B cell (primary cell): ENCODE measurements around the gene SELENON. TPM values are rescaled to one million over a fixed set of nuclear protein-coding genes. Genes with fewer than 3 reads are reported as not detected.

Source experiments
- ATAC-seq: fragments of 200-7000 bp; cut with Tn5 transposase; one replicate; pipeline ENCODE4 v1.10.0; 2021; ENCODE audit warnings: low read depth, mild to moderate bottlenecking, moderate number of reproducible peaks, moderate library complexity
- CTCF ChIA-PET: fragments of 350-600 bp; sonication (Branson Sonifier 250); formaldehyde crosslinking; loops from one replicate; lab custom pipeline; 2021; ENCODE audit warnings: antibody characterized with exemption, inconsistent platforms; lab: Charles Lee
- POLR2A ChIA-PET: fragments of 350-600 bp; sonication (Branson Sonifier 250); formaldehyde crosslinking; loops from one replicate; lab custom pipeline; 2021; ENCODE audit warnings: antibody characterized with exemption; lab: Charles Lee
- DNase-seq: peaks from one replicate; pipeline ENCODE4 v3.0.0; 2013
- H2AFZ ChIP-seq: 2 replicates; pipeline ENCODE4 v1.6.1; 2012; ENCODE audit warnings: mild to moderate bottlenecking, low read depth, low read length; ENCODE audit not compliant: insufficient read depth, poor library complexity, severe bottlenecking
- H3K27ac ChIP-seq, 2 donors: 1 replicate in 1 of 2; 2 replicates in 1 of 2; pipeline ENCODE4 v1.5.1; 2012 to 2013; ENCODE audit warnings: low read length in 2 of 2, mild to moderate bottlenecking in 2 of 2, moderate library complexity in 1 of 2
- H3K27me3 ChIP-seq, 4 experiments: fragments of 200-600 bp in 1 of 4; sonication (generic) in 1 of 4; replicated peaks in 1 of 4; 1 replicate in 2 of 4; 2 replicates in 2 of 4; pipeline versions ENCODE4 v1.6.1 to v1.7.0; 2013 to 2016; ENCODE audit warnings: low read length in 3 of 4, mild to moderate bottlenecking in 2 of 4, mixed read lengths in 1 of 4, moderate library complexity in 1 of 4; ENCODE audit not compliant: insufficient read depth in 4 of 4, control insufficient read depth in 3 of 4; ENCODE audit errors: control extremely low read depth in 1 of 4
- H3K36me3 ChIP-seq, 2 experiments: replicated peaks in 1 of 2; 1 replicate in 1 of 2; 2 replicates in 1 of 2; pipeline versions ENCODE4 v1.6.1 to v1.7.1; 2013; ENCODE audit warnings: low read length in 1 of 2; ENCODE audit not compliant: insufficient read depth in 2 of 2, control insufficient read depth in 1 of 2; ENCODE audit errors: control extremely low read depth in 1 of 2, extremely low read depth in 1 of 2
- H3K4me1 ChIP-seq, 2 donors: fragments of 200-600 bp in 1 of 2; sonication (generic) in 1 of 2; 1 replicate in 1 of 2; 2 replicates in 1 of 2; pipeline versions ENCODE4 v1.5.1 to v1.6.1; 2013 to 2017; ENCODE audit warnings: low read length in 2 of 2; ENCODE audit not compliant: control insufficient read depth in 2 of 2, insufficient read depth in 2 of 2
- H3K4me2 ChIP-seq: replicated peaks from 2 replicates; pipeline ENCODE3; 2012; ENCODE audit warnings: mild to moderate bottlenecking, low read depth, low read length; ENCODE audit not compliant: poor library complexity, severe bottlenecking
- H3K4me3 ChIP-seq, 5 experiments: fragments of 200-600 bp in 1 of 5; sonication (generic) in 1 of 5; 1 replicate in 3 of 5; 2 replicates in 2 of 5; pipeline versions ENCODE4 v1.5.1 to v1.7.0; 2011 to 2016; ENCODE audit warnings: low read length in 4 of 5, mild to moderate bottlenecking in 4 of 5, low read depth in 2 of 5, control low read depth in 1 of 5, moderate library complexity in 1 of 5; ENCODE audit not compliant: insufficient read depth in 1 of 5; ENCODE audit errors: control extremely low read depth in 1 of 5, extremely low read depth in 1 of 5
- H3K79me2 ChIP-seq: fragments of 200-600 bp; sonication (generic); one replicate; pipeline ENCODE4 v1.6.0; 2016; ENCODE audit warnings: low read length; ENCODE audit not compliant: control insufficient read depth, insufficient read depth
- H3K9ac ChIP-seq: fragments of 200-600 bp; sonication (generic); 2 replicates; pipeline ENCODE4 v1.6.1; 2017; ENCODE audit warnings: mild to moderate bottlenecking, low read length, moderate library complexity
- H3K9me3 ChIP-seq, 3 donors: one replicate each; pipeline versions ENCODE4 v1.6.1 to v1.7.1; 2013; ENCODE audit warnings: low read length in 2 of 3; ENCODE audit not compliant: control insufficient read depth in 2 of 3, insufficient read depth in 1 of 3; ENCODE audit errors: control extremely low read depth in 1 of 3
- H4K20me1 ChIP-seq: 2 replicates; pipeline ENCODE4 v1.6.0; 2012; ENCODE audit warnings: mild to moderate bottlenecking, low read length; ENCODE audit not compliant: insufficient read depth, control insufficient read depth, poor library complexity, severe bottlenecking
- H3K27ac Mint-ChIP-seq: one replicate; pipeline ENCODE4 v1.8.0; 2021; ENCODE audit warnings: mixed read lengths
- H3K27me3 Mint-ChIP-seq: one replicate; pipeline ENCODE4 v1.8.0; 2021; ENCODE audit warnings: mixed read lengths
- H3K4me1 Mint-ChIP-seq: one replicate; pipeline ENCODE4 v1.8.0; 2021; ENCODE audit warnings: mixed read lengths
- H3K4me3 Mint-ChIP-seq: one replicate; pipeline ENCODE4 v1.8.0; 2021; ENCODE audit warnings: mixed read lengths
- H3K9me3 Mint-ChIP-seq: one replicate; pipeline ENCODE4 v1.8.0; 2022; ENCODE audit warnings: mixed read lengths; ENCODE audit not compliant: insufficient read depth
- EZH2 ChIP-seq: IDR thresholded peaks from 2 replicates; pipeline ENCODE4 v1.6.1; 2012; ENCODE audit warnings: borderline replicate concordance, low read depth, mild to moderate bottlenecking, moderate library complexity, low read length; ENCODE audit not compliant: insufficient read depth, poor library complexity, severe bottlenecking
- WGBS: methylation state at CpG from one replicate; pipeline ENCODE4 v1.1.5; 2013; ENCODE audit warnings: missing lambda C conversion rate; ENCODE audit not compliant: insufficient coverage; 5-methylcytosine and 5-hydroxymethylcytosine counted together
- intact Hi-C: fragments of 100-400 bp; cut with micrococcal nuclease; formaldehyde crosslinking; loops from one replicate; pipeline ENCODE4 v1.10.0; 2022
- polyA plus RNA-seq: library from polyadenylated mRNA; depleted of rRNA; stranded (reverse); fragments of >200 nt; gene quantifications from 2 replicates; pipeline ENCODE4 v1.2.3, GENCODE V29; 2012
- total RNA-seq, 2 donors: library from RNA; stranded (reverse); fragments of 120-200 nt in 1 of 2; gene quantifications; 1 replicate in 1 of 2; 2 replicates in 1 of 2; pipeline versions ENCODE4 v1.2.3 to v1.2.4, GENCODE V29; 2013 to 2022
- TF ChIP-seq, protein P1 (sequence below): fragments of 200-600 bp; IDR thresholded peaks from one replicate; pipeline ENCODE4 v1.8.0; 2022; ENCODE audit warnings: antibody characterized with exemption, mild to moderate bottlenecking

The SELENON gene
- total and polyA plus RNA-seq, 2 donors (not counting 1 experiment from before 2014, with no cell fraction given): 10.9 to 16.5 TPM

DNA sequence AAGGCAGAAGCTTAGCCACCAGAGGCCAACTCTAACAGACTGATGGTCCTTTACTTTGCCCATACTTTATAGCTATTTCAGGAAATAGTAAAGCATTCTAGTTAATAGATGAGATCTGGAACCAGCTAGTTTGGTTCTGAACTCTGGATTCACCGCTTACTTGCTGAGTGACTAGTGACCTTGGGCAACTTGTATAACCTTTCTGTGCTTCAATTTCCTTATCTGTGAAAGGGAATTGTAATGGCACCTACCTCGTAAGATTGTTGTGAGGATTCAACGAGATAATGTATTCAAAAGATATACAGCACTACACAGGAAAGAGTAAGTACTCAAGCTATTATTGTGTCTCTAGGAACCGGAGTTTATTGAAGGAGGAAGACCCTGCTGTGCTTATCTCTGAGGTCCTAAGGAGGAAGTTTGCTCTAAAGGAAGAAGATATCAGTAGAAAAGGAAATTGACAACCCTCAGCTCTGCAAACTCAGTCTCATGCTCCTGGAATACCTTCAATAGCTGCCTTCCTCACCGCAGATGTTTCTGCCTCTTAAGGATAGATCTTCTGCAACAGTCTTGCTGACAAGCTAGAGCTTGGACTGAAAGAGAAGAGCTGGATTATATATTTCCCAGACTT lies 31.7 kb downstream of the SELENON start:
- CTCF ChIA-PET: interaction anchor here (2.0 kb wide), 1 partner anchor 12 kb away, joined by 4 read pairs; the partner anchor contains the start of gene MTFR1L
- intact Hi-C loops: no loop called here

DNA sequence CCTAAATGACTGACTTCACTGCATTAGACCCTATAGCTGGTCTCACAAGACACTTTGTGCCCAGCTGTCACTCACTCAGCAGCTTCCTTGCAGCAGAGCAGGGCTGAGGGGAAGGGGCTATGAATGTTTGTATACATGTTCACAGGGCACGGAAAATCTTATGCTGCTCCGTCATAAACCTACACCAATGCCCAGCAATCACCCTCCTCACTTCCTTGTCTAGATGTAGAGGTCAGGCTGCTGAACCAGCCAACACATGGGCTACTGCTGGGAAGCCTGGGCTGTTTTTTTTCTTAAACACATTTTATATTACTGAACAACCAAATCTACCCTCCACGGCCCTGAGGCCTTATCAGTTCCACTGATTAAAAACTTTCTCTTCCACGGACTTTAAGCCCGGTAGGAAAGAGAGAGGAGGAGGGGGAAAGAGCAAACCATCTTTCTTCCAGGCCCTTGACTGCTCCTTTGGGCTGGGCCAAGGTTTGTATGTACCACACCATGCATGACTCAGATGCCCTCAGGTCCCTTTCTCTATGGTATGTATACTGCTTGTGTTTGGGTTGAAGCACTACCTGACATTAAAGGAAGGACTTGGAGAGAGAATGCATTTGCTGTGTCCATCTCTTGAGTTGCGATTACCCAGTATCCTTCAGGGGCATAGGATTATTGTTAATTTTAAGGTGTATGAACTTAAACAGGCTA lies 32.5 kb downstream of the SELENON start:
- Mint-ChIP-seq H3K27ac (no peak overlapping the region), H3K4me1 (no peaks in the 10 kb centered on the region), H3K9me3 (no peaks in the 10 kb centered on the region), H3K27me3 (no peaks in the 10 kb centered on the region), H3K4me3 (no peak overlapping the region)
- no peaks in the 10 kb centered on the region for H4K20me1 ChIP-seq
- intact Hi-C loops: no loop called here
- POLR2A ChIA-PET: no interaction called here
- no peak overlapping the region for H3K4me3 ChIP-seq
- H3K27ac ChIP-seq: no peak overlapping the region
- no peak overlapping the region for H3K9ac ChIP-seq
- no peak overlapping the region for H2AFZ ChIP-seq
- TF ChIP-seq EZH2: no peak
- TF ChIP-seq, protein P1, sequence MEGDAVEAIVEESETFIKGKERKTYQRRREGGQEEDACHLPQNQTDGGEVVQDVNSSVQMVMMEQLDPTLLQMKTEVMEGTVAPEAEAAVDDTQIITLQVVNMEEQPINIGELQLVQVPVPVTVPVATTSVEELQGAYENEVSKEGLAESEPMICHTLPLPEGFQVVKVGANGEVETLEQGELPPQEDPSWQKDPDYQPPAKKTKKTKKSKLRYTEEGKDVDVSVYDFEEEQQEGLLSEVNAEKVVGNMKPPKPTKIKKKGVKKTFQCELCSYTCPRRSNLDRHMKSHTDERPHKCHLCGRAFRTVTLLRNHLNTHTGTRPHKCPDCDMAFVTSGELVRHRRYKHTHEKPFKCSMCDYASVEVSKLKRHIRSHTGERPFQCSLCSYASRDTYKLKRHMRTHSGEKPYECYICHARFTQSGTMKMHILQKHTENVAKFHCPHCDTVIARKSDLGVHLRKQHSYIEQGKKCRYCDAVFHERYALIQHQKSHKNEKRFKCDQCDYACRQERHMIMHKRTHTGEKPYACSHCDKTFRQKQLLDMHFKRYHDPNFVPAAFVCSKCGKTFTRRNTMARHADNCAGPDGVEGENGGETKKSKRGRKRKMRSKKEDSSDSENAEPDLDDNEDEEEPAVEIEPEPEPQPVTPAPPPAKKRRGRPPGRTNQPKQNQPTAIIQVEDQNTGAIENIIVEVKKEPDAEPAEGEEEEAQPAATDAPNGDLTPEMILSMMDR: no peak
- no peaks in the 10 kb centered on the region for H3K27me3 ChIP-seq
- no peaks in the 10 kb centered on the region for H3K79me2 ChIP-seq
- no peak overlapping the region for H3K4me2 ChIP-seq
- H3K36me3 ChIP-seq: peaks cover 17 to 67% of the 10 kb centered on the region in 2 experiments
- DNase-seq (no peak), ATAC-seq (no peak)
- CTCF ChIA-PET: interaction anchor here (2.0 kb wide), 1 partner anchor 12 kb away, joined by 4 read pairs; the partner anchor contains the start of gene MTFR1L
- 100% methylated on average over 1 of the region's 6 CpGs for WGBS
- no peaks in the 10 kb centered on the region for H3K4me1 ChIP-seq
- no peaks in the 10 kb centered on the region for H3K9me3 ChIP-seq

More for the DNA sequence above, 31.7 kb downstream of the SELENON start:
- Histone ChIP-seq H3K27ac (no peak overlapping the region), H2AFZ (no peak overlapping the region), H3K9ac (no peak overlapping the region), H3K4me1 (no peaks in the 10 kb centered on the region), H3K4me3 (no peak overlapping the region), H3K79me2 (no peaks in the 10 kb centered on the region), H3K36me3 (peaks cover 17 to 73% of the 10 kb centered on the region in 2 experiments), H3K27me3 (no peaks in the 10 kb centered on the region), H3K9me3 (no peaks in the 10 kb centered on the region), H3K4me2 (no peak overlapping the region), H4K20me1 (no peaks in the 10 kb centered on the region)
- H3K27me3 Mint-ChIP-seq: no peaks in the 10 kb centered on the region
- TF ChIP-seq, protein P1: no peak
- H3K9me3 Mint-ChIP-seq: no peaks in the 10 kb centered on the region
- DNase-seq: no peak
- no peaks in the 10 kb centered on the region for H3K4me1 Mint-ChIP-seq
- 100% methylated on average over 1 of the region's 5 CpGs for WGBS
- POLR2A ChIA-PET: interaction anchor here (1.8 kb wide), 1 partner anchor 11 kb away, joined by 5 read pairs; no protein-coding TSS in a partner anchor
- H3K27ac Mint-ChIP-seq: no peak overlapping the region
- ATAC-seq: no peak
- H3K4me3 Mint-ChIP-seq: no peak overlapping the region
